B cell (primary cell): Measurements from ENCODE around the gene NUDT3. TPM values are rescaled to one million over a fixed set of nuclear protein-coding genes. Genes with fewer than 3 reads are reported as not detected.

Experiments used
- ATAC-seq: fragments of 200-7000 bp; cut with Tn5 transposase; one replicate; pipeline ENCODE4 v1.10.0; 2021; ENCODE audit warnings: low read depth, mild to moderate bottlenecking, moderate number of reproducible peaks, moderate library complexity
- CTCF ChIA-PET: fragments of 350-600 bp; sonication (Branson Sonifier 250); formaldehyde crosslinking; loops from one replicate; lab custom pipeline; 2021; ENCODE audit warnings: antibody characterized with exemption, inconsistent platforms; lab: Charles Lee
- POLR2A ChIA-PET: fragments of 350-600 bp; sonication (Branson Sonifier 250); formaldehyde crosslinking; loops from one replicate; lab custom pipeline; 2021; ENCODE audit warnings: antibody characterized with exemption; lab: Charles Lee
- DNase-seq: peaks from one replicate; pipeline ENCODE4 v3.0.0; 2013
- H2AFZ ChIP-seq: 2 replicates; pipeline ENCODE4 v1.6.1; 2012; ENCODE audit warnings: mild to moderate bottlenecking, low read depth, low read length; ENCODE audit not compliant: insufficient read depth, poor library complexity, severe bottlenecking
- H3K27ac ChIP-seq, 2 donors: 1 replicate in 1 of 2; 2 replicates in 1 of 2; pipeline ENCODE4 v1.5.1; 2012 to 2013; ENCODE audit warnings: low read length in 2 of 2, mild to moderate bottlenecking in 2 of 2, moderate library complexity in 1 of 2
- H3K27me3 ChIP-seq, 4 experiments: fragments of 200-600 bp in 1 of 4; sonication (generic) in 1 of 4; replicated peaks in 1 of 4; 1 replicate in 2 of 4; 2 replicates in 2 of 4; pipeline versions ENCODE4 v1.6.1 to v1.7.0; 2013 to 2016; ENCODE audit warnings: low read length in 3 of 4, mild to moderate bottlenecking in 2 of 4, mixed read lengths in 1 of 4, moderate library complexity in 1 of 4; ENCODE audit not compliant: insufficient read depth in 4 of 4, control insufficient read depth in 3 of 4; ENCODE audit errors: control extremely low read depth in 1 of 4
- H3K36me3 ChIP-seq, 2 experiments: replicated peaks in 1 of 2; 1 replicate in 1 of 2; 2 replicates in 1 of 2; pipeline versions ENCODE4 v1.6.1 to v1.7.1; 2013; ENCODE audit warnings: low read length in 1 of 2; ENCODE audit not compliant: insufficient read depth in 2 of 2, control insufficient read depth in 1 of 2; ENCODE audit errors: control extremely low read depth in 1 of 2, extremely low read depth in 1 of 2
- H3K4me1 ChIP-seq, 2 donors: fragments of 200-600 bp in 1 of 2; sonication (generic) in 1 of 2; 1 replicate in 1 of 2; 2 replicates in 1 of 2; pipeline versions ENCODE4 v1.5.1 to v1.6.1; 2013 to 2017; ENCODE audit warnings: low read length in 2 of 2; ENCODE audit not compliant: control insufficient read depth in 2 of 2, insufficient read depth in 2 of 2
- H3K4me2 ChIP-seq: replicated peaks from 2 replicates; pipeline ENCODE3; 2012; ENCODE audit warnings: mild to moderate bottlenecking, low read depth, low read length; ENCODE audit not compliant: poor library complexity, severe bottlenecking
- H3K4me3 ChIP-seq, 5 experiments: fragments of 200-600 bp in 1 of 5; sonication (generic) in 1 of 5; 1 replicate in 3 of 5; 2 replicates in 2 of 5; pipeline versions ENCODE4 v1.5.1 to v1.7.0; 2011 to 2016; ENCODE audit warnings: low read length in 4 of 5, mild to moderate bottlenecking in 4 of 5, low read depth in 2 of 5, control low read depth in 1 of 5, moderate library complexity in 1 of 5; ENCODE audit not compliant: insufficient read depth in 1 of 5; ENCODE audit errors: control extremely low read depth in 1 of 5, extremely low read depth in 1 of 5
- H3K79me2 ChIP-seq: fragments of 200-600 bp; sonication (generic); one replicate; pipeline ENCODE4 v1.6.0; 2016; ENCODE audit warnings: low read length; ENCODE audit not compliant: control insufficient read depth, insufficient read depth
- H3K9ac ChIP-seq: fragments of 200-600 bp; sonication (generic); 2 replicates; pipeline ENCODE4 v1.6.1; 2017; ENCODE audit warnings: mild to moderate bottlenecking, low read length, moderate library complexity
- H3K9me3 ChIP-seq, 3 donors: one replicate each; pipeline versions ENCODE4 v1.6.1 to v1.7.1; 2013; ENCODE audit warnings: low read length in 2 of 3; ENCODE audit not compliant: control insufficient read depth in 2 of 3, insufficient read depth in 1 of 3; ENCODE audit errors: control extremely low read depth in 1 of 3
- H4K20me1 ChIP-seq: 2 replicates; pipeline ENCODE4 v1.6.0; 2012; ENCODE audit warnings: mild to moderate bottlenecking, low read length; ENCODE audit not compliant: insufficient read depth, control insufficient read depth, poor library complexity, severe bottlenecking
- H3K27ac Mint-ChIP-seq: one replicate; pipeline ENCODE4 v1.8.0; 2021; ENCODE audit warnings: mixed read lengths
- H3K27me3 Mint-ChIP-seq: one replicate; pipeline ENCODE4 v1.8.0; 2021; ENCODE audit warnings: mixed read lengths
- H3K4me1 Mint-ChIP-seq: one replicate; pipeline ENCODE4 v1.8.0; 2021; ENCODE audit warnings: mixed read lengths
- H3K4me3 Mint-ChIP-seq: one replicate; pipeline ENCODE4 v1.8.0; 2021; ENCODE audit warnings: mixed read lengths
- H3K9me3 Mint-ChIP-seq: one replicate; pipeline ENCODE4 v1.8.0; 2022; ENCODE audit warnings: mixed read lengths; ENCODE audit not compliant: insufficient read depth
- CTCF ChIP-seq: fragments of 200-600 bp; IDR thresholded peaks from one replicate; pipeline ENCODE4 v1.8.0; 2022; ENCODE audit warnings: antibody characterized with exemption, mild to moderate bottlenecking
- EZH2 ChIP-seq: IDR thresholded peaks from 2 replicates; pipeline ENCODE4 v1.6.1; 2012; ENCODE audit warnings: borderline replicate concordance, low read depth, mild to moderate bottlenecking, moderate library complexity, low read length; ENCODE audit not compliant: insufficient read depth, poor library complexity, severe bottlenecking
- WGBS: methylation state at CpG from one replicate; pipeline ENCODE4 v1.1.5; 2013; ENCODE audit warnings: missing lambda C conversion rate; ENCODE audit not compliant: insufficient coverage; 5-methylcytosine and 5-hydroxymethylcytosine counted together
- intact Hi-C: fragments of 100-400 bp; cut with micrococcal nuclease; formaldehyde crosslinking; loops from one replicate; pipeline ENCODE4 v1.10.0; 2022
- polyA plus RNA-seq: library from polyadenylated mRNA; depleted of rRNA; stranded (reverse); fragments of >200 nt; gene quantifications from 2 replicates; pipeline ENCODE4 v1.2.3, GENCODE V29; 2012
- total RNA-seq, 2 donors: library from RNA; stranded (reverse); fragments of 120-200 nt in 1 of 2; gene quantifications; 1 replicate in 1 of 2; 2 replicates in 1 of 2; pipeline versions ENCODE4 v1.2.3 to v1.2.4, GENCODE V29; 2013 to 2022

NUDT3 gene
- total and polyA plus RNA-seq, 2 donors (not counting 1 experiment from before 2014, with no cell fraction given) = 18.2 to 37.4 TPM

DNA sequence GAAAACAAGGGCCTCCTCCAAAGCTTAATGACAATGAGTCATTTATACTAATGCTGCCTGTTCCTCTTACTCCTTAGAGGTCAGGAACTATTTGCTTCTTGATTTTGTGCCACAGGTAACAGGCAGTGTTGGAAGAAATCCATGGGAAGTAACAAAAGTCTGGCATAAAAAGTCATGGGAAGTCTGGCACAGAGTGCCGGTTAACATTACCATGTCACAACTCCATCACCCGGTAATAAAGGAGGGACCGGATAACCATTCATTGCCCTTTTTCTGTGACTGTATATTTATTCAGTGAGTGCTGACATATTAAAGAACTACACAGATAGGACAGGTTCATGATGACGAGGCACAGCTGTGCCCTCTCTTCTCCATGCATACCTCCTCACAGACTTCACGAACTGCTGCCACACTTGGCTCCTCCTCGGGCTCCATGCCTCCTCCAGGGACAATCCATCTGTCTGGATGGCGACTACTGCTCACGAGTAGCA, 50.9 kb downstream of the NUDT3 start:
- peaks cover 64% of the 10 kb centered on the region for H3K4me1 Mint-ChIP-seq
- no peak overlapping the region for H3K4me3 Mint-ChIP-seq
- H4K20me1 ChIP-seq = peaks cover 9% of the 10 kb centered on the region
- peaks cover 26 to 29% of the 10 kb centered on the region in 2 donors for H3K4me1 ChIP-seq
- no peak for TF ChIP-seq CTCF
- no peak for TF ChIP-seq EZH2
- no peak overlapping the region for H3K4me2 ChIP-seq
- intact Hi-C loops = loop anchor here (5.0 kb wide), 1 partner anchor 44 kb away; no protein-coding TSS in a partner anchor
- POLR2A ChIA-PET = no interaction called here
- H3K27me3 Mint-ChIP-seq = no peaks in the 10 kb centered on the region
- H3K9me3 Mint-ChIP-seq = no peaks in the 10 kb centered on the region
- peak overlapping the region; percentile 13 for H3K27ac Mint-ChIP-seq
- peaks cover 88% of the 10 kb centered on the region for H3K79me2 ChIP-seq
- ATAC-seq = no peak
- no peak overlapping the region for H2AFZ ChIP-seq
- no peaks in the 10 kb centered on the region for H3K27me3 ChIP-seq
- no peak overlapping the region for H3K4me3 ChIP-seq
- H3K36me3 ChIP-seq = peaks cover 0 to 31% of the 10 kb centered on the region in 2 experiments
- H3K9ac ChIP-seq = no peak overlapping the region
- no peaks in the 10 kb centered on the region for H3K9me3 ChIP-seq
- CTCF ChIA-PET = interaction anchor here (1.8 kb wide), 1 partner anchor 73 kb away, joined by 6 read pairs; no protein-coding TSS in a partner anchor
- no peak overlapping the region for H3K27ac ChIP-seq
- no CpG with 5 or more reads among the region's 8 CpGs for WGBS
- DNase-seq = no peak

- H3K27me3 Mint-ChIP-seq = no peaks in the 10 kb centered on the region
- Histone ChIP-seq H2AFZ (no peak overlapping the region), H3K4me3 (no peak overlapping the region), H3K4me1 (peaks cover 21 to 23% of the 10 kb centered on the region in 2 donors), H3K4me2 (no peak overlapping the region), H3K79me2 (peaks cover 88% of the 10 kb centered on the region), H3K27me3 (no peaks in the 10 kb centered on the region), H3K9me3 (no peaks in the 10 kb centered on the region), H3K9ac (no peak overlapping the region), H4K20me1 (peaks cover 9% of the 10 kb centered on the region), H3K27ac (no peak overlapping the region), H3K36me3 (peaks cover 0 to 31% of the 10 kb centered on the region in 2 experiments)
- TF ChIP-seq CTCF = no peak
- no peak for TF ChIP-seq EZH2
- intact Hi-C loops = loop anchor here (5.0 kb wide), 1 partner anchor 44 kb away; no protein-coding TSS in a partner anchor
- peak overlapping the region; percentile 13 for H3K27ac Mint-ChIP-seq
- CTCF ChIA-PET = interaction anchor here (1.8 kb wide), 1 partner anchor 74 kb away, joined by 6 read pairs; no protein-coding TSS in a partner anchor
- DNase-seq (no peak), ATAC-seq (no peak)
- 67% methylated on average over 1 of the region's 3 CpGs for WGBS
- no peaks in the 10 kb centered on the region for H3K9me3 Mint-ChIP-seq
- POLR2A ChIA-PET = no interaction called here
- no peak overlapping the region for H3K4me3 Mint-ChIP-seq
- H3K4me1 Mint-ChIP-seq = peaks cover 61% of the 10 kb centered on the region
These were observed 51.5 kb downstream of the NUDT3 start for GRCh38 chr6:34340906-34341480.
